GM19328 (cell line): ENCODE data around the gene KCND2.
A peak's percentile ranks its signal among the peaks of the same experiment; 100 is the strongest.

Source experiments
- ATAC-seq: cut with Tn5 transposase; IDR thresholded peaks from one replicate; pipeline ENCODE4 v1.9.1; 2021; ENCODE audit warnings: mild to moderate bottlenecking, moderate library complexity; ENCODE audit not compliant: unreplicated experiment

Gene KCND2

GRCh38 chr7:120307991-120308545 lies 35.1 kb downstream of the KCND2 start:
- ATAC-seq: no peak

- no peak for ATAC-seq
These were observed 38.2 kb downstream of the KCND2 start for GRCh38 chr7:120311028-120311788.

DNA sequence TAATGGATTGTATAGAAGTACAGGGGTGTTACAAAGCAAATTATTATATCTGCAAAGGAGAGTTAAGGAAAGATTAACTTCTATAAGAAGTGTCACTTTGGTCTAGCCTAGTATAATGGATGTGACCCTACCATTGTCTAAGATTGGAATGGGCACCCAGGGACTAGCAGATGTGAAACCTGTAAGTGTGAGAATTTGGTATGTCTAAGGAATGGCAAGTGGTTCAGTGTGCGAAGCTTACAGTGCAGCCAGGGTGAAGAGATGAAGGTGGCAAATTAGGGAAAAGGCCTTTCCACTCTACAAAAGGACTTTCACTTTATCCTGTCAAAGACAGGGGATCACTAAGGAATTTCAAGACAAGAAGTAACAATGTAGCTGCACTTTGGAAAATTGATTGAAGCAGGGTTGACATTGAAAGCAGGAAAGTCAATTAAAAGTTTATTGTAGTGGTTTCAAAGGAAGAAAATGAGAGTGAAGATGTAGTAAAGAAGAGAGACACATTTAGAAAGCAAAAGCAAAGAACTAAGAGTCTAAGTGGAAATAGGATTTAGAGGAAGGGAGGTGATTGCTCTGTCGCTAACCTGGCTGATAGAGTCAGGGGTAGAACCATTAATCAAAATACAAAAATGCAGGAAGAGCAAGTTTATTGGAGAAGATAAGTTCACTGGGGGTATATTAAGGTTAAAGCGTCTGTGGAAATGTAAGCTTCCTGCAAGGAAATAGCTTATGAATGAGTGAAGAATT lies 47.4 kb downstream of the KCND2 start:
- ATAC-seq: no peak

DNA sequence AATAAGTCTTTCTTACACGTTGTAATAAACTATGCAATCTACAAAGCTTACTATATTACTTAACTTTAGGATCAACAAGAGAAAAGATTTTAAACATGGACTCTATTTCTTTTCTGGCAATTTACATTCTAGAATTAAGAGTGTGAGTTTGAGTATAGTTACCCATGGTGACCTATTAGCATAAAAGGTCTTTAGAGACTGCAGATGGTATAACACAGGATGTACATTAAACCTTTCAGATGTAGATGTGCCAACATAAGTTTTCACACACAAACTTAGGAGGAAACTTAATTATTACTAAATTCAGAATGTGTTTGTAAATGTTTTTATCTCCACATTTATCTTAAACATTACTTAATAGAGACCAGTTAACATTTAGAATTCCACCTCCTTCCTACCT lies 54.1 kb downstream of the KCND2 start:
- ATAC-seq: no peak

DNA sequence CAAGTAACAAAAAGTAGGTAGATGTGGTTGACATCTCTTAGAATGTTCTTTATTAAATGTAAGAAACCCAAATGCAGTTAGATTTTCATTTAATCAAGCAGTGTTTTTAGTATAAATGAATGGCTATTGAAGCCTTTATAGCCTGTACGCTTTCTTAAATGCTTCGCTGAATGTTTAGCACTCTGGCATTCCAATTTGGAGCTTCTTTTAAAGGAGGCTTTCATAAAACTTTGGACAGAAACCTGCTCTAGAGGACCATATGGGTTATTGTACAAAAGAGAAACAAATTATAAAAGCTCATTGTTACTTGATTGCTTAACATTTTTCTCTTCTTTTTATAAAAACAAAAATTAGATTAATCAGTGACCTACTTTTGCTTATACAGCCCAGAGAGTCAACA lies 59.5 kb downstream of the KCND2 start:
- ATAC-seq: no peak

DNA sequence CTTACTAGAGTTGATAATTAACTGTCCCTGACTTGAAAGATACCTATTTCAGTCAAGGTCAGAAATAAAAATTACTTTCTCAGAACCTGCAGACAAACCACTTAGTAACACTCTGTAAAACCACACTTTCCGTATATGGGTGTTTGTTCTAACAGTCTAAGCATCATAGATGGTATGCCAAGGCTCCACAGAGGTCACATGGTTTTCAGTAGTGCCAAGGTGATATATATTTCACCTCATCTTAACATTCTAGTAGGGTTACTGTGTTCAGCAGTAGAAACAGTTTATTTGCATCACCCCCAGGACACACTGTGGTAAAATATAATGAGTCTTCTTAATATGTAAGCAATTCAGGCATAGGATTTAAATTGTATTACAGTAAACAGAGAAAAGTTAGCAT lies 61.5 kb downstream of the KCND2 start:
- ATAC-seq: no peak

DNA sequence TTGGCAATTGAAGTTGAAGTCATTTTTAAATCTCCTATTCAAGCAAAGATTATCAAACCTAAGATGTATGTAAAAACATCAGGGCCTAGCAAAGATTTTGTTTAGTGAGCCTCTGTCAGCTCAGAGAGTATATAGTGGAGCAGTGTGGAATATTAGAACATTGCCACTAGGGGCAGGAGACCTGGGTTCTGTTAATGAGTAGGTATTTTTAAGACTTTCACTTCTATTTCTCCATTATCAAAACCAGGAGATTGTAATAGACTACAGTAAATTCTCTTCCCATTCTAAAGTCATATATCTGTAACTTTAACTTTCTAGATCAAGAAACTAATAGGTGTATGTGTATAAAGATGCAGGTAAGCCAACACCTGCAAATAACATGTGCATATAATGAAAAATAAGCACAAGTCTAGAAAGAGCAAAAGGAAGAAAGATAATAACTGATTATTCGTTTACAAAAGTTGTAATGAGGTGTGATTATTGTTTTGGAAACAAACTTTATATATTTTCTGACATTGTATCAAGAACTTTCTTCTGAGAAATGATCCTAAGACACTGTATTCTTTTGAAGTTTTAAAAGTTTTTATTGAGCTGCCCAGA lies 64.4 kb downstream of the KCND2 start:
- ATAC-seq: peak; percentile 84

GRCh38 chr7:120344276-120344675 lies 71.3 kb downstream of the KCND2 start:
- no peak for ATAC-seq

DNA sequence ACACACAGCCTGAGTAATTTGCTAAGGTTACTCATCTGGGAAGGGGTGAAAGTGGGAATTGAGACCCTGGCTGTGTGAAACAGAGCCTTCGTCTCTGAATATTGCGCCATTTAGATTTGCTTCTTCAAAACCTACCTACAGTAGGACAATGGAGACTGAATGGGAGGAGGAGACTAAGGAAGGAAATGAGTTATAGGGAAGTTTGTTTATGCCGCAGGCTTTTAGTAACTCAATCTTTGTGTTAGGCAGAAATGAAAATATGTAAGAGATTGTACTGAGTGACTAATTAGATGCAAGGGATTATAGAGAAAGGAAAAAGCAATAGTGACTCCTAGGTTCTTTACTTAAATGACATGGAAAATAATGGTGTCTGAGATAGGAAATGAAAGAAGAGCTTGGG lies 80.2 kb downstream of the KCND2 start:
- no peak for ATAC-seq

GRCh38 chr7:120360918-120361317 lies 87.9 kb downstream of the KCND2 start:
- ATAC-seq: peak; percentile 88

- ATAC-seq: no peak
These were observed 90.4 kb downstream of the KCND2 start for GRCh38 chr7:120363414-120363813.

DNA sequence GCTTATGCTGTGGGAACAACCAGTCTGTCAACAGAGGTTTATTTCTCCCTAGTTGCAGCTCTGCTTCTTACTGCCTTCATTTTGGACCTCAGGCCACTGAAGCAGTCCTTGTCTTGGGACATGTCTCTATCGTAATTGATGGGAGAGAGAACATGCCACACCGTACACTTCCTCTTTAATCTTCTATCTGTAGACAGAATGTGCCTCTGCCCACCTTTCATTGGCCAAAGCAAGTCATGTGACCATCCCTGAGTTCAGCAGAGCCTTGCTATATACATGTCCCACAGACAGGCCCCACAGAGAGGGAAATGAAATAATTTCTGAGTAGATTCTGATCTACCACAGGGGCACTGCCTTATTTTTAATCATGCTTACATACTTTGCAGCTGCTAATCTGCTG lies 98.0 kb downstream of the KCND2 start:
- ATAC-seq: peak; percentile 73

DNA sequence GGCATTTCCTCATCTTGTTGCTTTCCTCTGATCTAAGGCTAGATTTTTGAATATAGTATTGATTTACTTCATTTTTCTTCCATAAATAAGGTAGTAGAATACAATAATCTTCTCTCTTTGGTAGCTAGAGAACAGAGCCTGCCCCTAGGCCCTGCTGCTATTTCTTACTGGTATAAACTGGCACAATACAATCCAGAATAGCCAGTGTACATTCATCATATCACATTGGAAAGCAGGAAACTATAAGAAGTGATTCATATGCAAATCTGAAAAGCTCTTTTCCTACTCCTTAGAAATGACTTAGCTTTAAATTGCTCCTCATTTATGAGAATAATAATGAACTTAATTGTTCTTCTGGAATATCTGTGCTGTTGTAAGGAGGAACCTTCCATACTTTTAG lies 100.2 kb downstream of the KCND2 start:
- no peak for ATAC-seq

DNA sequence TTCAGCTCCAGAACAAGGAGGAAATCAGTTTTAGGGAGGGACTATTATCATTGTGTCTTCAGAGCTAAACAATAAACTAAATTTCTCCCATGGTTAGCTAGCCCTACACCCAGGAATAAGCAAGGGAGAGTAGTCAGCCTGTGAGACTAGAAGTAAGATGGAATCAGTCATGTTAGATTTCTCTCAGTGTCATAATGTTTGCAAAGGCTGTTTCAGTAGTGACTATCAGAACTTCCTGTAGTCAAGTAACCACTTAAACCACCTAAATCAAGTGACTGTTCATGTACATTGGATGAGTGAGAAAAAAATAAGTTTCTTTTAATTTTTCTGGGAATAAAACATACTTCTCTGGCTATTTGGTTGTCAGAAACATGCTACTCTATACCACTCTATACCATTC lies 121.6 kb downstream of the KCND2 start:
- no peak for ATAC-seq

DNA sequence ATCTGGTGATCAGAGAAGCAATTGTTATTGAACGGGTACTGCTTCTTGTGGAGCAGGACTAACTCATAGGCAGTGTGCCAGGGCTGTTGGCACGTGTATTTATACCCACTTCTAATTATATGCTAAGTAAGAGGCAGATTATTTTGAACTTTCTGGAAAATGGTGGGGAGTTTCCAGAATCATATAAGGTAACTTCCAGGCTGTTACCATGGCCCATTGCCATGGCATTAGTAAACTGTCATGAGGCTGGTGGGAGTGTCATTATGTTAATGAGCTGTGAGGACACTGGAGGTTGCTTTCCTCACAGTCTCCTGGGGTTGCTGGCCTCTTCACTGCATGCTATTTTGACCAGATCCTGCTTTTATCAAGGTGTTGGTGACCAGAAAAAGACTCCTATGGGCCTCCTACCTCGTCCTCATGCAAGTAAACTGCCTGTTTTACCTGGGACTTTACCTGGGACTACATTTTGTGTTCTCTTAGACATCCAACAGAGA lies 122.6 kb downstream of the KCND2 start:
- peak; percentile 79 for ATAC-seq

GRCh38 chr7:120398284-120399000 lies 125.5 kb downstream of the KCND2 start:
- no peak for ATAC-seq

DNA sequence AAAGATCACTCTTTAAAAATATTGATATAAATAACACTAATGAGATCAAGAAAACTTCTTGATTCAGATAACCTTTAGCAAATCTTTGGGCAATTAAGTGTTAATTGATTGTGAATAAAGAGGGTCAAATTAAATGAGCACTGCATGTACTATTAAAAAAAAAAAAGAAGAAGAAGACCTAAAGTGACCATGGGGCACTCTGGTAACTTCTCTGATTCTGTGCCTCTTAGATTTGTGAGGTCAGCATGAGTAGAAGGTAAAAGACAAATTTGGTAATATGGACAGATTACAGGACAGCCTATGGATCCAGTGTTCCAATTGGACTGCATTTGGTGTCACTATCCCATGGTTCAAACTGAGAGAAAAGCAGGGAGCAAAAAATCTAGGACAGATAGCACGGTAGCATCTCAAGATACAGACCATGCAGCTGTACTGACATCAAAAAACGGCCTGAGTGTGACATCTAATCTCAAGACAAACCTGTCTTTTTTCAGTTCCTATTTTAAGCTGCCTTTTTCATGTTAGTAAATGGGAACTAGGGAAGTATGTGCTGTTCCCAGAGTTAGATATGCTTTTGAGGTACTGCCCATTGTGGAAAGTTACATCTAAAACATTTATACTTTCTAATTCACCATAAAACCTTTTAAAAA lies 128.0 kb downstream of the KCND2 start:
- no peak for ATAC-seq

DNA sequence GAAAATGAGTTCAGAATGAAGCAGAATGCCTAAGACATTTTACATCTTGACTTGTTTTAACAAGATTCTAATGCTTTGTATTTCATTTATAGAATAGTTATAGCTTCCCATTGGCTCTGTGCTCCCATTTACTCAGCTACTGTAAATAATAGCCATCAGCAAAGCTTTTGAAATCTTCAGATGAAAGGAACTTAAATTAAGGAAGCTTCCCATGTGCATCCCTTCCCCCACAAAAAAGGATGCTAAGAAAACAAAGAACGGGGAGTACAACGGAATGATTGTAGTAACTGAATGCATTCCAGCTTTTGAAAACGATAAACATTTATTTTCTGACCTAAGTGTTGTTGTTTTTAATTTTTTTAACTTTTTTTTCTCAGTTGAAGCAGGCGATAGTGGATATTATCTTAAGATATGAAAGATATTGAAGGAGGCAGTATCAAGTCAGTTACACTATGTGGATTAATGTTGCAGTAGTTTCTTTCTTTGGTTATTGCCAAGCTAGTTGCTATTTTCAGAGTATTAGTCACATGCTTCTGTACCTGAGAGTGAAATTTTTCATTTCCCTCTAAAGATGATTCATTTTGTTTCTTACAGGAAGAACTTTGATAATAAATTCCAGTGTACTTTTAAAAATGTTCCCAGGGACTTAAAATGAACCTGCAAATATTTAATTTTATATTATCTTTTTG lies 129.2 kb downstream of the KCND2 start:
- ATAC-seq: peak; percentile 49

DNA sequence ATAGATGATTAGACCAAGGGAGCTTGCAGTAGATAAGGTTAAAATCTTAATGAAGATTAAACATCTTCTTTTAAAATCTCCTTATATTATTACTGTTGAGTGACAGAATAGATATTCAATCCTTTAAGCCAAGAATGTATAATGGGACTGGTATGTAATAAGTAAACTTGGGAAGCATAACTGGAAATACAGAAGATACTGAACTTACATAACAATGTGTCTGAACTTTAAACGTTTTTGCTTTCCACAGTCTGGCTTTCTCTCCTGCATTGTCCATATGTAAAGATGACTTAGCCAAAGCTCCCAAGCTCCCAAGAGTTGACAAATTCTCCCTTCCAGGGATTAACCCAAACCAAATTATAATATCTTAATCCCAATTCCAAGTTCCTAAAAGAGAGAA lies 129.8 kb downstream of the KCND2 start:
- ATAC-seq: no peak

GRCh38 chr7:120404042-120404441 lies 131.1 kb downstream of the KCND2 start:
- ATAC-seq: peak; percentile 39
